HepG2 (cell line): ENCODE data around the gene VEGFB. TPM values are rescaled to one million over a fixed set of nuclear protein-coding genes. Genes with fewer than 3 reads are reported as not detected.

ENCODE experiments used
- CSRNP1 ChIP-seq: sonication (generic); formaldehyde crosslinking; IDR thresholded peaks from 2 replicates; pipeline ENCODE4 v1.8.1; 2023; ENCODE audit warnings: mild to moderate bottlenecking, missing genetic modification reagents
- NONO ChIP-seq, 2 experiments: fragments of 450-650 bp in 1 of 2; sonication (generic) in 1 of 2; formaldehyde crosslinking in 1 of 2; IDR thresholded peaks in 1 of 2; conservative IDR thresholded peaks in 1 of 2; 2 replicates each; pipeline versions ENCODE4 v1.6.1 to v1.8.0; 2017 to 2022; ENCODE audit warnings: mild to moderate bottlenecking in 1 of 2, missing genetic modification reagents in 1 of 2, moderate library complexity in 1 of 2
- RFX5 ChIP-seq: IDR thresholded peaks from 2 replicates; pipeline ENCODE4 v1.6.1; 2011; ENCODE audit warnings: low read depth, low read length, improper control_type of control experiment
- SKIL ChIP-seq: sonication (generic); formaldehyde crosslinking; IDR thresholded peaks from 2 replicates; pipeline ENCODE4 v1.8.0; 2022; ENCODE audit warnings: missing genetic modification reagents, mild to moderate bottlenecking, moderate library complexity, borderline replicate concordance
- STAT5B ChIP-seq: sonication (generic); formaldehyde crosslinking; IDR thresholded peaks from 2 replicates; pipeline ENCODE4 v1.4.0; 2020; ENCODE audit warnings: missing genetic modification reagents
- ZBTB2 ChIP-seq: sonication (generic); formaldehyde crosslinking; IDR thresholded peaks from 2 replicates; pipeline ENCODE4 v1.8.0; 2022; ENCODE audit warnings: low read depth, missing genetic modification reagents
- ZFP91 ChIP-seq: sonication (generic); formaldehyde crosslinking; IDR thresholded peaks from 2 replicates; pipeline ENCODE4 v1.9.0; 2022; ENCODE audit warnings: missing genetic modification reagents, mild to moderate bottlenecking, borderline replicate concordance
- ZFY ChIP-seq: sonication (generic); formaldehyde crosslinking; IDR thresholded peaks from 2 replicates; pipeline ENCODE4 v1.4.0; 2020; ENCODE audit warnings: missing genetic modification reagents
- ZNF12 ChIP-seq: sonication (generic); formaldehyde crosslinking; IDR thresholded peaks from 2 replicates; pipeline ENCODE4 v1.5.0; 2020; ENCODE audit warnings: missing genetic modification reagents
- ZNF276 ChIP-seq: sonication (generic); formaldehyde crosslinking; IDR thresholded peaks from 2 replicates; pipeline ENCODE4 v1.4.0; 2020; ENCODE audit warnings: mild to moderate bottlenecking, low read depth, missing genetic modification reagents
- ZNF512B ChIP-seq: sonication (generic); formaldehyde crosslinking; IDR thresholded peaks from 2 replicates; pipeline ENCODE4 v1.5.1; 2020; ENCODE audit warnings: missing genetic modification reagents, mild to moderate bottlenecking, borderline replicate concordance
- ZXDC ChIP-seq: sonication (generic); formaldehyde crosslinking; IDR thresholded peaks from 2 replicates; pipeline ENCODE4 v1.5.0; 2020; ENCODE audit warnings: mild to moderate bottlenecking, missing genetic modification reagents
- polyA plus RNA-seq, 8 experiments: library from polyadenylated mRNA; depleted of rRNA in 3 of 8; stranded (reverse) in 7 of 8; unstranded in 1 of 8; fragments of >200 nt; fragmentation: Illumina TruSeq in 4 of 8; extraction: Trizol in 4 of 8; gene quantifications; 2 replicates each; pipeline versions ENCODE4 v1.2.1 to v1.2.3, GENCODE V29; 2011 to 2016; ENCODE audit warnings: low read depth in 4 of 8, missing spikeins in 1 of 8, mixed read lengths in 1 of 8; ENCODE audit not compliant: insufficient read depth in 1 of 8
- total RNA-seq, 5 experiments: library from RNA; depleted of rRNA; stranded (reverse); fragments of >200 nt; fragmentation: Illumina TruSeq; extraction: Trizol; gene quantifications; 2 replicates each; pipeline ENCODE4 v1.2.3, GENCODE V29; 2016; ENCODE audit warnings: low read depth in 1 of 5

VEGFB gene
- total and polyA plus RNA-seq, 2 of the 13 experiments (the other 11 are each of a cell fraction or from before 2014, with no cell fraction given) = 9.0 to 11.3 TPM

- TF ChIP-seq ZNF512B (CRISPR knock-in tag) (no peak), RFX5 (no peak), ZNF276 (CRISPR knock-in tag) (no peak), CSRNP1 (CRISPR knock-in tag) (no peak), ZFY (peak; percentile 9; the same call in 1 of the 2 replicates), ZFP91 (CRISPR knock-in tag) (0 out of 2 replicates have a peak, but pooled peaks have one; percentile 25), ZXDC (no peak), ZNF12 (CRISPR knock-in tag) (no peak), SKIL (CRISPR knock-in tag) (0 out of 2 replicates have a peak, but pooled peaks have one; percentile 38), ZBTB2 (CRISPR knock-in tag) (no peak), NONO (IDR thresholded peaks at IDR 0.05) (no peak), NONO (CRISPR knock-in tag; conservative IDR thresholded peaks at IDR 0.05) (0 out of 2 replicates have a peak, but pooled peaks have one; percentile 45), STAT5B (CRISPR knock-in tag) (no peak)
Measured at GRCh38 chr11:64233913-64234586, at the start of gene VEGFB (continued).
